Left lobe of liver (tissue), 2 donors: ENCODE results near the gene SBK1. TPM values are rescaled to one million over a fixed set of nuclear protein-coding genes. Genes with fewer than 3 reads are reported as not detected.

Source experiments
- ATAC-seq: fragments of 200-7000 bp; cut with Tn5 transposase; one replicate; pipeline ENCODE4 v1.9.1; 2020; ENCODE audit warnings: mild to moderate bottlenecking, moderate library complexity
- DNase-seq: peaks from one replicate; pipeline ENCODE4 v3.0.0-alpha.2; 2020; ENCODE audit warnings: low spot score
- total RNA-seq: library from RNA; stranded (reverse); gene quantifications from one replicate; pipeline ENCODE4 v1.2.1, GENCODE V29; 2021
- donor health status: DM: no; HTN: no; CAD: no; lungs with moderate emphysema.
- donor health status: DM: no; HTN: yes; CAD: no.

SBK1 gene
- total RNA-seq, 1 donor from 2014 or later: 0.33 TPM

- DNase-seq: no peak
- no peak for ATAC-seq
Measured at GRCh38 chr16:28303132-28303531, 10.8 kb downstream of the SBK1 start.

GRCh38 chr16:28304214-28304613 lies 11.9 kb downstream of the SBK1 start:
- ATAC-seq (peak; percentile 54), DNase-seq (no peak)

GRCh38 chr16:28307936-28308335 lies 15.6 kb downstream of the SBK1 start:
- DNase-seq: peak; percentile 90
- ATAC-seq: peak; percentile 95

GRCh38 chr16:28308794-28309584 lies 16.7 kb downstream of the SBK1 start:
- no peak for ATAC-seq
- DNase-seq: no peak

- DNase-seq (no peak), ATAC-seq (no peak)
Measured at GRCh38 chr16:28309811-28310311, 17.5 kb downstream of the SBK1 start.

GRCh38 chr16:28310796-28311195 lies 18.5 kb downstream of the SBK1 start:
- DNase-seq (no peak), ATAC-seq (no peak)

GRCh38 chr16:28311413-28311812 lies 19.1 kb downstream of the SBK1 start:
- DNase-seq: no peak
- ATAC-seq: no peak

GRCh38 chr16:28311913-28312312 lies 19.6 kb downstream of the SBK1 start:
- no peak for ATAC-seq
- no peak for DNase-seq

- ATAC-seq: no peak
- DNase-seq: no peak
Measured at GRCh38 chr16:28312327-28312726, 20.0 kb downstream of the SBK1 start.

GRCh38 chr16:28313587-28313986 lies 21.3 kb downstream of the SBK1 start:
- DNase-seq (no peak), ATAC-seq (no peak)

GRCh38 chr16:28316054-28316453 lies 23.7 kb downstream of the SBK1 start:
- ATAC-seq (no peak), DNase-seq (no peak)

- DNase-seq (peak; percentile 66), ATAC-seq (peak; percentile 85)
Measured at GRCh38 chr16:28317040-28317880, 24.9 kb downstream of the SBK1 start.

- no peak for ATAC-seq
Measured at GRCh38 chr16:28318042-28318744, 25.9 kb downstream of the SBK1 start.

GRCh38 chr16:28319476-28320022 lies 27.2 kb downstream of the SBK1 start:
- DNase-seq (no peak), ATAC-seq (no peak)

More at GRCh38 chr16:28318042-28318744, 25.9 kb downstream of the SBK1 start:
- no peak for DNase-seq

- no peak for DNase-seq
- no peak for ATAC-seq
Measured at GRCh38 chr16:28320023-28320561, 27.8 kb downstream of the SBK1 start.

- DNase-seq (no peak), ATAC-seq (no peak)
Measured at GRCh38 chr16:28320741-28321140, 28.4 kb downstream of the SBK1 start.

GRCh38 chr16:28321700-28322411 lies 29.5 kb downstream of the SBK1 start:
- no peak for DNase-seq
- peak; percentile 76 for ATAC-seq

GRCh38 chr16:28324235-28324886 lies 32.0 kb downstream of the SBK1 start:
- ATAC-seq (no peak), DNase-seq (no peak)

- no peak for DNase-seq
- no peak for ATAC-seq
Measured at GRCh38 chr16:28324887-28325279, 32.6 kb downstream of the SBK1 start.
